HEK293 (cell line): ENCODE results near the gene CCDC9.
A peak's percentile ranks its signal among the peaks of the same experiment; 100 is the strongest.

ENCODE experiments used
- EGR2 ChIP-seq: fragments of 450-650 bp; formaldehyde crosslinking; IDR thresholded peaks from 2 replicates; pipeline ENCODE4 v1.5.1; 2016; ENCODE audit warnings: low read depth, missing biosample characterization, missing genetic modification characterization
- KLF1 ChIP-seq: fragments of 450-650 bp; formaldehyde crosslinking; IDR thresholded peaks from 2 replicates; pipeline ENCODE4 v1.5.1; 2016; ENCODE audit warnings: missing biosample characterization, missing genetic modification characterization
- KLF8 ChIP-seq: fragments of 450-650 bp; formaldehyde crosslinking; IDR thresholded peaks from 2 replicates; pipeline ENCODE4 v1.5.1; 2016; ENCODE audit warnings: missing biosample characterization, missing genetic modification characterization
- SP2 ChIP-seq: fragments of 450-650 bp; formaldehyde crosslinking; IDR thresholded peaks from 2 replicates; pipeline ENCODE4 v1.5.1; 2016; ENCODE audit warnings: missing biosample characterization, missing genetic modification characterization
- SP3 ChIP-seq: fragments of 450-650 bp; formaldehyde crosslinking; IDR thresholded peaks from 2 replicates; pipeline ENCODE4 v1.5.1; 2016; ENCODE audit warnings: missing biosample characterization, missing genetic modification characterization
- SP7 ChIP-seq: fragments of 450-650 bp; formaldehyde crosslinking; IDR thresholded peaks from 2 replicates; pipeline ENCODE4 v1.5.1; 2016; ENCODE audit warnings: missing biosample characterization, missing genetic modification characterization
- YY1 ChIP-seq: fragments of 450-650 bp; formaldehyde crosslinking; IDR thresholded peaks from 2 replicates; pipeline ENCODE4 v1.5.1; 2018; ENCODE audit warnings: missing biosample characterization, missing genetic modification characterization
- ZBTB20 ChIP-seq: fragments of 450-650 bp; formaldehyde crosslinking; IDR thresholded peaks from 2 replicates; pipeline ENCODE4 v1.5.1; 2016; ENCODE audit warnings: missing biosample characterization, missing genetic modification characterization
- ZFP69B ChIP-seq: fragments of 450-650 bp; formaldehyde crosslinking; IDR thresholded peaks from 2 replicates; pipeline ENCODE4 v1.5.1; 2016; ENCODE audit warnings: missing biosample characterization, missing genetic modification characterization
- ZNF169 ChIP-seq: fragments of 450-650 bp; formaldehyde crosslinking; IDR thresholded peaks from 2 replicates; pipeline ENCODE4 v1.5.1; 2016; ENCODE audit warnings: missing biosample characterization, missing genetic modification characterization
- ZNF175 ChIP-seq: fragments of 450-650 bp; formaldehyde crosslinking; IDR thresholded peaks from 2 replicates; pipeline ENCODE4 v1.5.1; 2016; ENCODE audit warnings: missing biosample characterization, missing genetic modification characterization
- ZNF221 ChIP-seq: fragments of 450-650 bp; formaldehyde crosslinking; IDR thresholded peaks from 2 replicates; pipeline ENCODE4 v1.5.1; 2017; ENCODE audit warnings: missing biosample characterization, missing genetic modification characterization, borderline replicate concordance
- ZNF266 ChIP-seq: fragments of 450-650 bp; formaldehyde crosslinking; IDR thresholded peaks from 2 replicates; pipeline ENCODE4 v1.5.1; 2016; ENCODE audit warnings: missing biosample characterization, missing genetic modification characterization, low read depth
- ZNF302 ChIP-seq: fragments of 450-650 bp; formaldehyde crosslinking; IDR thresholded peaks from 2 replicates; pipeline ENCODE4 v1.5.1; 2016; ENCODE audit warnings: missing biosample characterization, missing genetic modification characterization, low read depth
- ZNF366 ChIP-seq: fragments of 450-650 bp; formaldehyde crosslinking; conservative IDR thresholded peaks from 2 replicates; pipeline ENCODE4 v1.5.1; 2016; ENCODE audit warnings: missing biosample characterization, missing genetic modification characterization
- ZNF549 ChIP-seq: fragments of 450-650 bp; IDR thresholded peaks from 2 replicates; pipeline ENCODE4 v1.5.1; 2018; ENCODE audit warnings: missing biosample characterization, missing genetic modification characterization, mild to moderate bottlenecking, inconsistent platforms, moderate library complexity
- ZNF626 ChIP-seq: fragments of 450-650 bp; sonication (Bioruptor Pico); formaldehyde crosslinking; IDR thresholded peaks from 2 replicates; pipeline ENCODE4 v1.5.1; 2018; ENCODE audit warnings: missing biosample characterization, missing genetic modification characterization, inconsistent platforms
- ZNF660 ChIP-seq: fragments of 450-650 bp; IDR thresholded peaks from 2 replicates; pipeline ENCODE4 v1.5.1; 2018; ENCODE audit warnings: missing biosample characterization, mild to moderate bottlenecking, missing genetic modification characterization
- ZNF664 ChIP-seq: fragments of 450-650 bp; formaldehyde crosslinking; IDR thresholded peaks from 2 replicates; pipeline ENCODE4 v1.5.1; 2016; ENCODE audit warnings: missing biosample characterization, missing genetic modification characterization
- ZNF701 ChIP-seq: fragments of 450-650 bp; formaldehyde crosslinking; IDR thresholded peaks from 2 replicates; pipeline ENCODE4 v1.5.1; 2016; ENCODE audit warnings: missing biosample characterization, missing genetic modification characterization
- ZNF777 ChIP-seq: fragments of 450-650 bp; formaldehyde crosslinking; IDR thresholded peaks from 2 replicates; pipeline ENCODE4 v1.5.1; 2017; ENCODE audit warnings: missing biosample characterization, missing genetic modification characterization, borderline replicate concordance
- ZNF785 ChIP-seq: fragments of 450-650 bp; formaldehyde crosslinking; IDR thresholded peaks from 2 replicates; pipeline ENCODE4 v1.5.1; 2016; ENCODE audit warnings: missing biosample characterization, missing genetic modification characterization
- TF ChIP-seq, protein P1 (sequence below): fragments of 450-650 bp; formaldehyde crosslinking; IDR thresholded peaks from 2 replicates; pipeline ENCODE4 v1.5.1; 2016; ENCODE audit warnings: missing biosample characterization, missing genetic modification characterization
- TF ChIP-seq, protein P2 (sequence below): fragments of 450-650 bp; formaldehyde crosslinking; IDR thresholded peaks from 2 replicates; pipeline ENCODE4 v1.5.1; 2017; ENCODE audit warnings: missing biosample characterization, missing genetic modification characterization
- TF ChIP-seq, protein P3 (sequence below): fragments of 450-650 bp; formaldehyde crosslinking; IDR thresholded peaks from 2 replicates; pipeline ENCODE4 v1.5.1; 2016; ENCODE audit warnings: missing biosample characterization, missing genetic modification characterization
- TF ChIP-seq, protein P4 (sequence below): fragments of 450-650 bp; formaldehyde crosslinking; IDR thresholded peaks from 2 replicates; pipeline ENCODE4 v1.5.1; 2016; ENCODE audit warnings: missing biosample characterization, missing genetic modification characterization
- TF ChIP-seq, protein P5 (sequence below): fragments of 450-650 bp; formaldehyde crosslinking; IDR thresholded peaks from 2 replicates; pipeline ENCODE4 v1.5.1; 2016; ENCODE audit warnings: missing biosample characterization, missing genetic modification characterization
- TF ChIP-seq, protein P6 (sequence below): fragments of 450-650 bp; formaldehyde crosslinking; IDR thresholded peaks from 2 replicates; pipeline ENCODE4 v1.5.1; 2016; ENCODE audit warnings: missing biosample characterization, missing genetic modification characterization

CCDC9 gene

DNA sequence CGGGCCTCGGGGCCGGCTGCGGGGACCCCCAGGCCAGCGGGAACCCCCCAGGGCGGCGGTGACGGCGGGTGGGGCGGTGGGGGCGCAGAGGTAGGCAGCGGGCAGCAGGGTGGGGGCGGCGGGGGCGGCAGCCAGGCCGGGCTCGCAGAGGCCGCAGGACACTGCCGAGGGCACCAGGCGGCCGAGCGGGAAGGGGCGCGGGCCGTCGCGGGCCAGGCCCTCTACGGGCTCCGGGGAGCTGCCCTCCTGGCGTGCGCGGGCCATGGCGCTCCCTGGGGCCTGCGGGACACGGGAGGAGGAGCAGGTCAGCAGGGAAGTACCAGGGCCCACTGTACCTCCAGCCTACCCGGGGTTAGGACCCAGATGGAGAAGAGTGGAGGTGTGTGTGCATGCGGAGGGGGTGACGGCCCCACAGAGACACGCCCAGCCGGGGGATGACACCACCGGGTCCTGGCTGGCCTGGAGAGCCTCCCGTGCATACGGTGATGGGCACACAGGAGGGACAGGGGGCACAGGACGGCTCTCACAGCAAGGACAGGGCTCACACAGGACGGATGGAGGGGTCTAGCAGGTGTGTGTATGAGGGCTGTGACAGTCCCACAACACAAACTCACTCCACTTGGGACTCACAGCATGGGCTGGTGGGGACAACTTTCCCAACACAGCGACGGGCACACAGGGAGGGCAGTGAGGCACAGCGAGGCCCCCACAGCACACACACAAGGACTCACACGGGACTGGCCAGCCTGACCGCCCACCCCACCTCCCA is 28.0 kb upstream of the CCDC9 start (continued):
- TF ChIP-seq, protein P1, sequence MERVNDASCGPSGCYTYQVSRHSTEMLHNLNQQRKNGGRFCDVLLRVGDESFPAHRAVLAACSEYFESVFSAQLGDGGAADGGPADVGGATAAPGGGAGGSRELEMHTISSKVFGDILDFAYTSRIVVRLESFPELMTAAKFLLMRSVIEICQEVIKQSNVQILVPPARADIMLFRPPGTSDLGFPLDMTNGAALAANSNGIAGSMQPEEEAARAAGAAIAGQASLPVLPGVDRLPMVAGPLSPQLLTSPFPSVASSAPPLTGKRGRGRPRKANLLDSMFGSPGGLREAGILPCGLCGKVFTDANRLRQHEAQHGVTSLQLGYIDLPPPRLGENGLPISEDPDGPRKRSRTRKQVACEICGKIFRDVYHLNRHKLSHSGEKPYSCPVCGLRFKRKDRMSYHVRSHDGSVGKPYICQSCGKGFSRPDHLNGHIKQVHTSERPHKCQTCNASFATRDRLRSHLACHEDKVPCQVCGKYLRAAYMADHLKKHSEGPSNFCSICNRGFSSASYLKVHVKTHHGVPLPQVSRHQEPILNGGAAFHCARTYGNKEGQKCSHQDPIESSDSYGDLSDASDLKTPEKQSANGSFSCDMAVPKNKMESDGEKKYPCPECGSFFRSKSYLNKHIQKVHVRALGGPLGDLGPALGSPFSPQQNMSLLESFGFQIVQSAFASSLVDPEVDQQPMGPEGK, result peak; percentile 77; the same call in 1 of the 2 replicates
- no peak for TF ChIP-seq ZNF664 (tag by site-specific recombination)
- peak; percentile 4; the same call in 1 of the 2 replicates for TF ChIP-seq KLF8 (tag by site-specific recombination)
- peak; percentile 35 for TF ChIP-seq SP2 (tag by site-specific recombination)
- TF ChIP-seq ZNF660 (tag by site-specific recombination), result no peak
- peak; percentile 64; the same call in 1 of the 2 replicates for TF ChIP-seq ZBTB20 (tag by site-specific recombination)
- peak; percentile 5 for TF ChIP-seq SP3 (tag by site-specific recombination)
- TF ChIP-seq, protein P2, sequence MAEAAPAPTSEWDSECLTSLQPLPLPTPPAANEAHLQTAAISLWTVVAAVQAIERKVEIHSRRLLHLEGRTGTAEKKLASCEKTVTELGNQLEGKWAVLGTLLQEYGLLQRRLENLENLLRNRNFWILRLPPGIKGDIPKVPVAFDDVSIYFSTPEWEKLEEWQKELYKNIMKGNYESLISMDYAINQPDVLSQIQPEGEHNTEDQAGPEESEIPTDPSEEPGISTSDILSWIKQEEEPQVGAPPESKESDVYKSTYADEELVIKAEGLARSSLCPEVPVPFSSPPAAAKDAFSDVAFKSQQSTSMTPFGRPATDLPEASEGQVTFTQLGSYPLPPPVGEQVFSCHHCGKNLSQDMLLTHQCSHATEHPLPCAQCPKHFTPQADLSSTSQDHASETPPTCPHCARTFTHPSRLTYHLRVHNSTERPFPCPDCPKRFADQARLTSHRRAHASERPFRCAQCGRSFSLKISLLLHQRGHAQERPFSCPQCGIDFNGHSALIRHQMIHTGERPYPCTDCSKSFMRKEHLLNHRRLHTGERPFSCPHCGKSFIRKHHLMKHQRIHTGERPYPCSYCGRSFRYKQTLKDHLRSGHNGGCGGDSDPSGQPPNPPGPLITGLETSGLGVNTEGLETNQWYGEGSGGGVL (tag by site-specific recombination), result peak; percentile 32; the same call in 1 of the 2 replicates
- no peak for TF ChIP-seq ZNF785 (tag by site-specific recombination)
- TF ChIP-seq ZNF777 (tag by site-specific recombination), result no peak
- 0 out of 2 replicates have a peak, but pooled peaks have one; percentile 9 for TF ChIP-seq SP7 (tag by site-specific recombination)
- TF ChIP-seq YY1, result no peak
- TF ChIP-seq EGR2 (tag by site-specific recombination), result no peak
- TF ChIP-seq ZNF549 (tag by site-specific recombination), result no peak
- TF ChIP-seq, protein P3, sequence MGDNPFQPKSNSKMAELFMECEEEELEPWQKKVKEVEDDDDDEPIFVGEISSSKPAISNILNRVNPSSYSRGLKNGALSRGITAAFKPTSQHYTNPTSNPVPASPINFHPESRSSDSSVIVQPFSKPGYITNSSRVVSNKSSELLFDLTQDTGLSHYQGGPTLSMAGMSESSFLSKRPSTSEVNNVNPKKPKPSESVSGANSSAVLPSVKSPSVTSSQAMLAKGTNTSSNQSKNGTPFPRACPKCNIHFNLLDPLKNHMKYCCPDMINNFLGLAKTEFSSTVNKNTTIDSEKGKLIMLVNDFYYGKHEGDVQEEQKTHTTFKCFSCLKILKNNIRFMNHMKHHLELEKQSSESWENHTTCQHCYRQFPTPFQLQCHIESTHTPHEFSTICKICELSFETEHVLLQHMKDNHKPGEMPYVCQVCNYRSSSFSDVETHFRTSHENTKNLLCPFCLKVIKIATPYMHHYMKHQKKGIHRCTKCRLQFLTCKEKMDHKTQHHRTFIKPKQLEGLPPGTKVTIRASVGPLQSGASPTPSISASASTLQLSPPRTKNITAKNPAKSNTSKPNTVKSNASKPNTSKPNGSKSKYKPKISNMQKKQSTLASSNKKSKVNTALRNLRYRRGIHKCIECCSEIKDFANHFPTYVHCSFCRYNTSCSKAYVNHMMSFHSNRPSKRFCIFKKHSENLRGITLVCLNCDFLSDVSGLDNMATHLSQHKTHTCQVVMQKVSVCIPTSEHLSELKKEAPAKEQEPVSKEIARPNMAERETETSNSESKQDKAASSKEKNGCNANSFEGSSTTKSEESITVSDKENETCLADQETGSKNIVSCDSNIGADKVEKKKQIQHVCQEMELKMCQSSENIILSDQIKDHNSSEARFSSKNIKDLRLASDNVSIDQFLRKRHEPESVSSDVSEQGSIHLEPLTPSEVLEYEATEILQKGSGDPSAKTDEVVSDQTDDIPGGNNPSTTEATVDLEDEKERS (tag by site-specific recombination), result no peak
- TF ChIP-seq, protein P4, sequence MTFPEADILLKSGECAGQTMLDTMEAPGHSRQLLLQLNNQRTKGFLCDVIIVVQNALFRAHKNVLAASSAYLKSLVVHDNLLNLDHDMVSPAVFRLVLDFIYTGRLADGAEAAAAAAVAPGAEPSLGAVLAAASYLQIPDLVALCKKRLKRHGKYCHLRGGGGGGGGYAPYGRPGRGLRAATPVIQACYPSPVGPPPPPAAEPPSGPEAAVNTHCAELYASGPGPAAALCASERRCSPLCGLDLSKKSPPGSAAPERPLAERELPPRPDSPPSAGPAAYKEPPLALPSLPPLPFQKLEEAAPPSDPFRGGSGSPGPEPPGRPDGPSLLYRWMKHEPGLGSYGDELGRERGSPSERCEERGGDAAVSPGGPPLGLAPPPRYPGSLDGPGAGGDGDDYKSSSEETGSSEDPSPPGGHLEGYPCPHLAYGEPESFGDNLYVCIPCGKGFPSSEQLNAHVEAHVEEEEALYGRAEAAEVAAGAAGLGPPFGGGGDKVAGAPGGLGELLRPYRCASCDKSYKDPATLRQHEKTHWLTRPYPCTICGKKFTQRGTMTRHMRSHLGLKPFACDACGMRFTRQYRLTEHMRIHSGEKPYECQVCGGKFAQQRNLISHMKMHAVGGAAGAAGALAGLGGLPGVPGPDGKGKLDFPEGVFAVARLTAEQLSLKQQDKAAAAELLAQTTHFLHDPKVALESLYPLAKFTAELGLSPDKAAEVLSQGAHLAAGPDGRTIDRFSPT, result peak; percentile 74; the same call in 1 of the 2 replicates
- no peak for TF ChIP-seq ZNF626
- TF ChIP-seq, protein P5, sequence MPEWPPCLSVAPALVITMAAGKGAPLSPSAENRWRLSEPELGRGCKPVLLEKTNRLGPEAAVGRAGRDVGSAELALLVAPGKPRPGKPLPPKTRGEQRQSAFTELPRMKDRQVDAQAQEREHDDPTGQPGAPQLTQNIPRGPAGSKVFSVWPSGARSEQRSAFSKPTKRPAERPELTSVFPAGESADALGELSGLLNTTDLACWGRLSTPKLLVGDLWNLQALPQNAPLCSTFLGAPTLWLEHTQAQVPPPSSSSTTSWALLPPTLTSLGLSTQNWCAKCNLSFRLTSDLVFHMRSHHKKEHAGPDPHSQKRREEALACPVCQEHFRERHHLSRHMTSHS (tag by site-specific recombination), result no peak
- TF ChIP-seq ZFP69B (tag by site-specific recombination), result peak; percentile 81
- TF ChIP-seq KLF1, result peak; percentile 7; the same call in 1 of the 2 replicates
- TF ChIP-seq ZNF366 (tag by site-specific recombination), result peak; percentile 71
- TF ChIP-seq ZNF221 (tag by site-specific recombination), result no peak
- no peak for TF ChIP-seq ZNF175
- TF ChIP-seq ZNF302 (tag by site-specific recombination), result no peak
- TF ChIP-seq, protein P6, sequence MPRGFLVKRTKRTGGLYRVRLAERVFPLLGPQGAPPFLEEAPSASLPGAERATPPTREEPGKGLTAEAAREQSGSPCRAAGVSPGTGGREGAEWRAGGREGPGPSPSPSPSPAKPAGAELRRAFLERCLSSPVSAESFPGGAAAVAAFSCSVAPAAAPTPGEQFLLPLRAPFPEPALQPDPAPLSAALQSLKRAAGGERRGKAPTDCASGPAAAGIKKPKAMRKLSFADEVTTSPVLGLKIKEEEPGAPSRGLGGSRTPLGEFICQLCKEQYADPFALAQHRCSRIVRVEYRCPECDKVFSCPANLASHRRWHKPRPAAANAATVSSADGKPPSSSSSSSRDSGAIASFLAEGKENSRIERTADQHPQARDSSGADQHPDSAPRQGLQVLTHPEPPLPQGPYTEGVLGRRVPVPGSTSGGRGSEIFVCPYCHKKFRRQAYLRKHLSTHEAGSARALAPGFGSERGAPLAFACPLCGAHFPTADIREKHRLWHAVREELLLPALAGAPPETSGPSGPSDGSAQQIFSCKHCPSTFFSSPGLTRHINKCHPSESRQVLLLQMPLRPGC, result 0 out of 2 replicates have a peak, but pooled peaks have one; percentile 19
- TF ChIP-seq ZNF266 (tag by site-specific recombination), result no peak
- TF ChIP-seq ZNF701 (tag by site-specific recombination), result no peak
- TF ChIP-seq ZNF169 (tag by site-specific recombination), result 0 out of 2 replicates have a peak, but pooled peaks have one; percentile 27
